ENCODE measurements around the gene ZNF132. TPM values are rescaled to one million over a fixed set of nuclear protein-coding genes. Genes with fewer than 3 reads are reported as not detected.
A peak's percentile ranks its signal among the peaks of the same experiment; 100 is the strongest.

Gene ZNF132
- total and polyA plus RNA-seq, 9 of the 15 experiments (the other 6 are each of a cell fraction or from before 2014, with no cell fraction given): 0.03 to 0.42 (median 0.10) TPM; not detected in 5

DNA sequence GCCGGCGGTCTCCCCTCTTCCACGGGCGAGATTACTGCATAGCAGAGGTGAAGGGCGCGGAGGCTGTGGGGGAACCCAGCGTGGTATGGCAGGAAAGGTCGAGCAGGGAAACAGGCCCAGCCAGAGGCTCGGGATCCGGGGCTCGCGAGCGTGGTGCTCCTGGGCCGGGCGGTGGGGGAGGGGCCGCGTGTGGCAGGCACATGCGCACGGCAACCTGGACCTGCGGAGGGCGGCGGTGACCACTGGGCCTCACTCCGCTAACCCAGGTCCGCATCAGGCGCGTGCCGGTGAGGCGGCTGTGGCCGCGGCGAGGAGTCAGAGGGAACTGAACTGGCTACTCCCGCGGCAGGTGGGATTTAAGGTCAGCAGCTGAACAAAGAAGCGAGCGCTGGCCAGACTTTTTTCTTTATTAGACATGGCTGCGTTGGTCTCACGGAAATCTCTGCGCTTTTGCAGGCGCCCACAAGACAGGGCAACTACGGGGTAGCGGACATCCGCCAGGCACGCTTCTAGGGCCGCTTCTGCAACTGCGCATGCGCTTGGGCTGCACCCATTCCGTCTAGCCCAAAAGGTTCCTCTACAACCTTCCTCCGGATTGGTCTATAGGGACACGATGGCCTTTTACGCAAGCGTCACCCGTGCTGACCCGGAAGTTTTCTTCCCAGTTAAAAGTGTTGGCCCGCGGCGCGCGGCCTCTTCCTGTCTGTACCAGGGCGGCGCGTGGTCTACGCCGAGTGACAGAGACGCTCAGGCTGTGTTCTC is 53.2 kb downstream of the ZNF132 start, which contains the start of gene RPS5 (continued):
- TF ChIP-seq GABPB2 (CRISPR knock-in tag; conservative IDR thresholded peaks at IDR 0.05): no peak
- no peak for TF ChIP-seq SLC30A9 (CRISPR knock-in tag; IDR thresholded peaks at IDR 0.05)
- TF ChIP-seq ZNF561 (CRISPR knock-in tag; conservative IDR thresholded peaks at IDR 0.05): no peak
- no peak for TF ChIP-seq HMG20A (CRISPR knock-in tag; conservative IDR thresholded peaks at IDR 0.05)
- TF ChIP-seq, protein P1, sequence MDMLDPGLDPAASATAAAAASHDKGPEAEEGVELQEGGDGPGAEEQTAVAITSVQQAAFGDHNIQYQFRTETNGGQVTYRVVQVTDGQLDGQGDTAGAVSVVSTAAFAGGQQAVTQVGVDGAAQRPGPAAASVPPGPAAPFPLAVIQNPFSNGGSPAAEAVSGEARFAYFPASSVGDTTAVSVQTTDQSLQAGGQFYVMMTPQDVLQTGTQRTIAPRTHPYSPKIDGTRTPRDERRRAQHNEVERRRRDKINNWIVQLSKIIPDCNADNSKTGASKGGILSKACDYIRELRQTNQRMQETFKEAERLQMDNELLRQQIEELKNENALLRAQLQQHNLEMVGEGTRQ (CRISPR knock-in tag; IDR thresholded peaks at IDR 0.05): 0 out of 2 replicates have a peak, but pooled peaks have one; percentile 12
- TF ChIP-seq, protein P2, sequence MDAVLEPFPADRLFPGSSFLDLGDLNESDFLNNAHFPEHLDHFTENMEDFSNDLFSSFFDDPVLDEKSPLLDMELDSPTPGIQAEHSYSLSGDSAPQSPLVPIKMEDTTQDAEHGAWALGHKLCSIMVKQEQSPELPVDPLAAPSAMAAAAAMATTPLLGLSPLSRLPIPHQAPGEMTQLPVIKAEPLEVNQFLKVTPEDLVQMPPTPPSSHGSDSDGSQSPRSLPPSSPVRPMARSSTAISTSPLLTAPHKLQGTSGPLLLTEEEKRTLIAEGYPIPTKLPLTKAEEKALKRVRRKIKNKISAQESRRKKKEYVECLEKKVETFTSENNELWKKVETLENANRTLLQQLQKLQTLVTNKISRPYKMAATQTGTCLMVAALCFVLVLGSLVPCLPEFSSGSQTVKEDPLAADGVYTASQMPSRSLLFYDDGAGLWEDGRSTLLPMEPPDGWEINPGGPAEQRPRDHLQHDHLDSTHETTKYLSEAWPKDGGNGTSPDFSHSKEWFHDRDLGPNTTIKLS (IDR thresholded peaks at IDR 0.05; ENCODE audit: borderline replicate concordance, low read depth): peak; percentile 24; the same call in 1 of the 2 replicates
- peak; percentile 46 for TF ChIP-seq NELFE (IDR thresholded peaks at IDR 0.05; ENCODE audit: insufficient read depth, insufficient read length)
- TF ChIP-seq FOS (IDR thresholded peaks at IDR 0.05; ENCODE audit: extremely low read depth, insufficient read length): no peak
- TF ChIP-seq NEUROD1 (IDR thresholded peaks at IDR 0.05; ENCODE audit: borderline replicate concordance, low read depth, low read length, partially characterized antibody): no peak
- no peak for TF ChIP-seq MAFF (IDR thresholded peaks at IDR 0.05; ENCODE audit: low read length)
- TF ChIP-seq, protein P3, sequence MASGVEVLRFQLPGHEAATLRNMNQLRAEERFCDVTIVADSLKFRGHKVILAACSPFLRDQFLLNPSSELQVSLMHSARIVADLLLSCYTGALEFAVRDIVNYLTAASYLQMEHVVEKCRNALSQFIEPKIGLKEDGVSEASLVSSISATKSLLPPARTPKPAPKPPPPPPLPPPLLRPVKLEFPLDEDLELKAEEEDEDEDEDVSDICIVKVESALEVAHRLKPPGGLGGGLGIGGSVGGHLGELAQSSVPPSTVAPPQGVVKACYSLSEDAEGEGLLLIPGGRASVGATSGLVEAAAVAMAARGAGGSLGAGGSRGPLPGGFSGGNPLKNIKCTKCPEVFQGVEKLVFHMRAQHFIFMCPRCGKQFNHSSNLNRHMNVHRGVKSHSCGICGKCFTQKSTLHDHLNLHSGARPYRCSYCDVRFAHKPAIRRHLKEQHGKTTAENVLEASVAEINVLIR (CRISPR knock-in tag; IDR thresholded peaks at IDR 0.05): peak; percentile 70
- no peak for TF ChIP-seq KAT8 (IDR thresholded peaks at IDR 0.05; ENCODE audit: low read depth)
- TF ChIP-seq ZKSCAN3 (CRISPR knock-in tag; IDR thresholded peaks at IDR 0.05): no peak
- no peak for TF ChIP-seq ZNF224 (CRISPR knock-in tag; IDR thresholded peaks at IDR 0.05)
- TF ChIP-seq, protein P4, sequence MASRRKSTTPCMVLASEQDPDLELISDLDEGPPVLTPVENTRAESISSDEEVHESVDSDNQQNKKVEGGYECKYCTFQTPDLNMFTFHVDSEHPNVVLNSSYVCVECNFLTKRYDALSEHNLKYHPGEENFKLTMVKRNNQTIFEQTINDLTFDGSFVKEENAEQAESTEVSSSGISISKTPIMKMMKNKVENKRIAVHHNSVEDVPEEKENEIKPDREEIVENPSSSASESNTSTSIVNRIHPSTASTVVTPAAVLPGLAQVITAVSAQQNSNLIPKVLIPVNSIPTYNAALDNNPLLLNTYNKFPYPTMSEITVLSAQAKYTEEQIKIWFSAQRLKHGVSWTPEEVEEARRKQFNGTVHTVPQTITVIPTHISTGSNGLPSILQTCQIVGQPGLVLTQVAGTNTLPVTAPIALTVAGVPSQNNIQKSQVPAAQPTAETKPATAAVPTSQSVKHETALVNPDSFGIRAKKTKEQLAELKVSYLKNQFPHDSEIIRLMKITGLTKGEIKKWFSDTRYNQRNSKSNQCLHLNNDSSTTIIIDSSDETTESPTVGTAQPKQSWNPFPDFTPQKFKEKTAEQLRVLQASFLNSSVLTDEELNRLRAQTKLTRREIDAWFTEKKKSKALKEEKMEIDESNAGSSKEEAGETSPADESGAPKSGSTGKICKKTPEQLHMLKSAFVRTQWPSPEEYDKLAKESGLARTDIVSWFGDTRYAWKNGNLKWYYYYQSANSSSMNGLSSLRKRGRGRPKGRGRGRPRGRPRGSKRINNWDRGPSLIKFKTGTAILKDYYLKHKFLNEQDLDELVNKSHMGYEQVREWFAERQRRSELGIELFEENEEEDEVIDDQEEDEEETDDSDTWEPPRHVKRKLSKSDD (conservative IDR thresholded peaks at IDR 0.05; ENCODE audit: low read length): no peak
- TF ChIP-seq DACH1 (IDR thresholded peaks at IDR 0.05; ENCODE audit: partially characterized antibody): no peak
- TF ChIP-seq, protein P5, sequence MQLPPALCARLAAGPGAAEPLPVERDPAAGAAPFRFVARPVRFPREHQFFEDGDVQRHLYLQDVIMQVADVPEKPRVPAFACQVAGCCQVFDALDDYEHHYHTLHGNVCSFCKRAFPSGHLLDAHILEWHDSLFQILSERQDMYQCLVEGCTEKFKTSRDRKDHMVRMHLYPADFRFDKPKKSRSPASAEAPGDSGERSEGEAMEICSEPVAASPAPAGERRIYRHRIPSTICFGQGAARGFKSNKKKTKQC (CRISPR knock-in tag; IDR thresholded peaks at IDR 0.05): peak; percentile 91
- TF ChIP-seq RFX7 (CRISPR knock-in tag; IDR thresholded peaks at IDR 0.05): no peak
- TF ChIP-seq MTA2 (IDR thresholded peaks at IDR 0.05; ENCODE audit: low read depth): peak; percentile 83
- TF ChIP-seq SNIP1 (IDR thresholded peaks at IDR 0.05; ENCODE audit: low read depth): no peak
- TF ChIP-seq HDAC1 (IDR thresholded peaks at IDR 0.05): peak in 1 of 2 experiments; percentile 96; a peak in 2 of 4 replicates
- peak; percentile 97 for TF ChIP-seq ZFX (CRISPR knock-in tag; IDR thresholded peaks at IDR 0.05)
- TF ChIP-seq EWSR1 (IDR thresholded peaks at IDR 0.05; ENCODE audit: borderline replicate concordance, low read depth, partially characterized antibody): no peak

Data from K562 (cell line).